Lung (tissue), 12 donors: ENCODE measurements around the gene PGM2L1. TPM values are rescaled to one million over a fixed set of nuclear protein-coding genes. Genes with fewer than 3 reads are reported as not detected.

ENCODE experiments used
- ATAC-seq: fragments of 200-7000 bp; cut with Tn5 transposase; one replicate; pipeline ENCODE4 v1.9.1; 2020; ENCODE audit warnings: moderate number of reproducible peaks; ENCODE audit not compliant: insufficient read depth, low FRiP score
- DNase-seq, 3 donors: peaks; one replicate each; pipeline ENCODE4 v3.0.0-alpha.2; 2013 to 2017
- H3K27ac ChIP-seq, 2 donors: one replicate each; pipeline ENCODE4 v1.5.1; 2013; ENCODE audit warnings: mild to moderate bottlenecking in 2 of 2, moderate library complexity in 2 of 2, control low read depth in 1 of 2, inconsistent platforms in 1 of 2, low read depth in 1 of 2, low read length in 1 of 2
- H3K27me3 ChIP-seq, 3 donors: one replicate each; pipeline ENCODE4 v1.5.1; 2013; ENCODE audit warnings: low read length in 2 of 3; ENCODE audit not compliant: control insufficient read depth in 3 of 3, insufficient read depth in 3 of 3
- H3K36me3 ChIP-seq, 4 donors: one replicate each; pipeline ENCODE4 v1.5.1; 2013; ENCODE audit warnings: low read length in 4 of 4, mild to moderate bottlenecking in 1 of 4, moderate library complexity in 1 of 4; ENCODE audit not compliant: control insufficient read depth in 4 of 4, insufficient read depth in 4 of 4
- H3K4me1 ChIP-seq, 5 donors: one replicate each; pipeline ENCODE4 v1.5.1; 2013; ENCODE audit warnings: low read length in 5 of 5, mild to moderate bottlenecking in 2 of 5, moderate library complexity in 1 of 5; ENCODE audit not compliant: control insufficient read depth in 5 of 5, insufficient read depth in 5 of 5
- H3K4me3 ChIP-seq: one replicate; pipeline ENCODE4 v1.5.1; 2013; ENCODE audit warnings: mild to moderate bottlenecking, control low read depth, moderate library complexity
- H3K9ac ChIP-seq, 2 donors: one replicate each; pipeline ENCODE4 v1.5.1; 2013; ENCODE audit warnings: low read length in 2 of 2, control low read depth in 1 of 2; ENCODE audit not compliant: insufficient read depth in 1 of 2
- H3K9me3 ChIP-seq, 4 donors: one replicate each; pipeline ENCODE4 v1.5.1; 2013; ENCODE audit warnings: low read length in 3 of 4, mild to moderate bottlenecking in 1 of 4, moderate library complexity in 1 of 4; ENCODE audit not compliant: control insufficient read depth in 4 of 4, insufficient read depth in 3 of 4
- WGBS, 2 donors: extraction: QIAGEN DNeasy Blood & Tissue Kit; methylation state at CpG; one replicate each; pipeline ENCODE4 v1.1.7; 2013; 5-methylcytosine and 5-hydroxymethylcytosine counted together
- polyA plus RNA-seq, 2 donors: library from polyadenylated mRNA; stranded (reverse); fragments of 200-250 nt; gene quantifications; one replicate each; pipeline ENCODE4 v1.2.1, GENCODE V29; 2013
- total RNA-seq, 2 donors: library from RNA; depleted of rRNA in 1 of 2; stranded (reverse); fragments of >200 nt in 1 of 2; gene quantifications; one replicate each; pipeline ENCODE4 v1.2.1, GENCODE V29; 2014 to 2021
- TF ChIP-seq, protein P1 (sequence below): IDR thresholded peaks from 2 replicates; pipeline ENCODE4 v1.5.1; 2012; ENCODE audit warnings: mild to moderate bottlenecking; ENCODE audit errors: control extremely low read depth, extremely low read depth
- donor health status: control.
- donor health status: control.
- donor health status: Bipolar disorder and iron deficiency.
- donor health status: healthy.
- donor health status: DM: yes; HTN: yes; CAD: no.

The PGM2L1 gene
- total and polyA plus RNA-seq, 4 donors: 1.2 to 10.4 (median 5.1) TPM

DNA sequence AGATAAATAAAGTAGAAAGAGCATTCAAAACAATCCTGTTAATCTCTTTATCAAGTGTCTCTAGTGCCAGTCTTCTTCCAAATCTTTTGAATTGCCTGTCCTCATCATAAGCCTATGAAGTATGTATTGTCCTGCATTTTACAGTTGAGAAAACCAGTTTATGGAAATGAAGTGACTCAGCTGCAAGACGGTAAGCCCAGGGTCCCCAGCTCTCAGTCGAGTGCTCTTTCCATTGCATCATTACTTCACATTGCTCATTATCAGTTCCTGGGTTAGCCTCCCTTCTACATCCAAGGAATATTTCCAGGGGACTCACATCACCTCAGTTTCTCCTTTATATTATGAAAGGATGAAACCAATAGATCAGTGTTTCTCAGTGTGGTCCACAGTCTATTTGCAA lies 77.7 kb downstream of the PGM2L1 start:
- no peak overlapping the region for H3K27ac ChIP-seq
- peaks cover 0 to 5% (median 2%) of the 10 kb centered on the region in 4 donors for H3K9me3 ChIP-seq
- ATAC-seq (no peak), DNase-seq (no peak)
- H3K27me3 ChIP-seq: no peaks in the 10 kb centered on the region
- H3K36me3 ChIP-seq: no peaks in the 10 kb centered on the region
- peaks cover 2 to 20% (median 7%) of the 10 kb centered on the region in 5 donors for H3K4me1 ChIP-seq
- 62 to 67% methylated on average over 2 of the region's 2 CpGs for WGBS, 2 donors
- TF ChIP-seq, protein P1, sequence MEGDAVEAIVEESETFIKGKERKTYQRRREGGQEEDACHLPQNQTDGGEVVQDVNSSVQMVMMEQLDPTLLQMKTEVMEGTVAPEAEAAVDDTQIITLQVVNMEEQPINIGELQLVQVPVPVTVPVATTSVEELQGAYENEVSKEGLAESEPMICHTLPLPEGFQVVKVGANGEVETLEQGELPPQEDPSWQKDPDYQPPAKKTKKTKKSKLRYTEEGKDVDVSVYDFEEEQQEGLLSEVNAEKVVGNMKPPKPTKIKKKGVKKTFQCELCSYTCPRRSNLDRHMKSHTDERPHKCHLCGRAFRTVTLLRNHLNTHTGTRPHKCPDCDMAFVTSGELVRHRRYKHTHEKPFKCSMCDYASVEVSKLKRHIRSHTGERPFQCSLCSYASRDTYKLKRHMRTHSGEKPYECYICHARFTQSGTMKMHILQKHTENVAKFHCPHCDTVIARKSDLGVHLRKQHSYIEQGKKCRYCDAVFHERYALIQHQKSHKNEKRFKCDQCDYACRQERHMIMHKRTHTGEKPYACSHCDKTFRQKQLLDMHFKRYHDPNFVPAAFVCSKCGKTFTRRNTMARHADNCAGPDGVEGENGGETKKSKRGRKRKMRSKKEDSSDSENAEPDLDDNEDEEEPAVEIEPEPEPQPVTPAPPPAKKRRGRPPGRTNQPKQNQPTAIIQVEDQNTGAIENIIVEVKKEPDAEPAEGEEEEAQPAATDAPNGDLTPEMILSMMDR: no peak
- no peak overlapping the region for H3K4me3 ChIP-seq
- H3K9ac ChIP-seq: no peak overlapping the region

DNA sequence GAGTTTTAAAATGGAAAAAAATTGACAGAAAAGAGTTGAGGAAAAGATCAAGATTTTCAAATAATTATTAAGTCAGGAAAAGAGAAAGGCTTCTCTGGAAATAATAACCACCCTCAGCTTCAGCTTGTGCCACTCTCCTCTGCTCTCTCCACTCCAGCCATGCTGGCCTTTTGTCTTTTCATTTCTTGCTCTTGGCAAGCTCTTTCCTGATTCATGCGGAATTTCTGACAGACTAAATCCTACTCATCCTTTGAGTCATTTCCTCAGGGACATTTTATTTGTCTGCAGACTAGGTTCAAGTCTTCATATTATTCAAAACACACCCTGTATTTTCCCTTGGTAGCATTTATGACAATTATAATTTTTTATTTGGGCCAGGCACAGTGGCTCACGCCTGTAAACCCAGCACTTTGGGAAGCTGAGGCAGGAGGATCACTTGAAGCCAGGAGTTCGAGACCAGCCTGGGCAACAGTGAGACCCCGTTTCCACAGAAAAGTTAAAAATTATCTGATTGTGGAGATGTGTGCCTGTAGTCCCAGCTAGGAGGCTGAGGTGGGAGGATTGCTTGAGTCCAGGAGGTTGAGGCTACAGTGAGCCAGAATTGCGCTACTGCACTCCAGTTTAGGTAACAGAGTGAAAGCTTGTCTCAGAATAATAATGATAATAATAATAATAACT lies 79.0 kb downstream of the PGM2L1 start:
- TF ChIP-seq, protein P1: no peak
- Histone ChIP-seq H3K36me3 (no peaks in the 10 kb centered on the region), H3K27me3 (no peaks in the 10 kb centered on the region), H3K4me1 (peaks cover 0 to 19% (median 7%) of the 10 kb centered on the region in 5 donors), H3K9me3 (peaks cover 0 to 5% (median 2%) of the 10 kb centered on the region in 4 donors), H3K27ac (no peak overlapping the region), H3K4me3 (no peak overlapping the region), H3K9ac (no peak overlapping the region)
- no peak for DNase-seq
- 82 to 90% methylated on average over 5 of the region's 5 CpGs for WGBS, 2 donors
- ATAC-seq: no peak

DNA sequence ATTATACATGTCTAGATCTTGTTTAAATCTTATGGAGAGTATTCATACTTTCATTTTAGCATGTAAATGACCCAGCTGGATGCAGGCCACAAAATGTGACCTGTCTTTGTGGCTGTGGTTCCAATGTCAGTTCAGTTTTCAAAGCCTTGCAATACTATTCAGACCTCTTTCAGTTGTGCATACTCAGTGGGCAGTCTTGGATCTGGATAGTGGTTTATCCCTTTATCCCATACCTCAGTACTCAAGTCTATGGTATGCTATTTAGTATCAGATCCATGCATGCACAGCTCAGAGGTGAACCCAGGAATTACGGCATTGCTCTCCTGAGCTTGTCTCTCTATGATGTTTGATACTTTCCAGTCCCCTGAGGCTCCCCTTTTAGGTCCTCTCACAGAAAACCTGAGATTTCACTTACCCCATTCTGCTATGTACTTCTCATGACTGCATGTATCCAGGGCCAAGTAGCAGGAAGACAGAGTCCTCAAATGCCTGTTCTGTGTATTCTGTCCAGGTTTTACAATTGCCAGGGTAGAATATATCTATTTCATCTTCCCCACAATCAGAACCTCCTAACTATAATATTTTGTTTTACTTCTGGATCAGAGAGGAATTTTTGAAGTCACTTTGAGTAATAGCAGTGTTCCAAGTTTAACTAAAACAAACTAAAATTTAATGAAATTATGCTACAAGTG lies 79.8 kb downstream of the PGM2L1 start:
- ATAC-seq: no peak
- TF ChIP-seq, protein P1: no peak
- H3K4me1 ChIP-seq: peaks cover 0 to 19% (median 7%) of the 10 kb centered on the region in 5 donors
- H3K27ac ChIP-seq: no peak overlapping the region
- H3K27me3 ChIP-seq: no peaks in the 10 kb centered on the region
- H3K4me3 ChIP-seq: no peak overlapping the region
- H3K9me3 ChIP-seq: peaks cover 0 to 5% (median 2%) of the 10 kb centered on the region in 4 donors
- H3K9ac ChIP-seq: no peak overlapping the region
- 82 to 95% methylated on average over 1 of the region's 1 CpG for WGBS, 2 donors
- H3K36me3 ChIP-seq: no peaks in the 10 kb centered on the region
- DNase-seq: no peak
